Adrenal gland (tissue), 5 donors: ENCODE data around the gene MT1B.

ENCODE experiments used
- POLR2A ChIP-seq, 2 donors: fragments of 450-650 bp; IDR thresholded peaks; one replicate each; pipeline ENCODE4 v1.6.1; 2017; ENCODE audit warnings: antibody characterized with exemption in 2 of 2, mild to moderate bottlenecking in 2 of 2, moderate library complexity in 1 of 2
- TF ChIP-seq, protein P1 (sequence below), 6 experiments: fragments of 450-650 bp in 4 of 6; fragments of 200-600 bp in 2 of 6; sonication (generic) in 1 of 6; IDR thresholded peaks; 1 replicate in 5 of 6; 2 replicates in 1 of 6; pipeline versions ENCODE4 v1.5.1 to v1.8.0; 2016 to 2021; ENCODE audit warnings: antibody characterized with exemption in 6 of 6, mild to moderate bottlenecking in 2 of 6, moderate library complexity in 1 of 6
- donor health status: DM: no; HTN: no; CAD: no.

GRCh38 chr16:56684256-56684925 is 32.7 kb downstream of the MT1B start:
- TF ChIP-seq, protein P1, sequence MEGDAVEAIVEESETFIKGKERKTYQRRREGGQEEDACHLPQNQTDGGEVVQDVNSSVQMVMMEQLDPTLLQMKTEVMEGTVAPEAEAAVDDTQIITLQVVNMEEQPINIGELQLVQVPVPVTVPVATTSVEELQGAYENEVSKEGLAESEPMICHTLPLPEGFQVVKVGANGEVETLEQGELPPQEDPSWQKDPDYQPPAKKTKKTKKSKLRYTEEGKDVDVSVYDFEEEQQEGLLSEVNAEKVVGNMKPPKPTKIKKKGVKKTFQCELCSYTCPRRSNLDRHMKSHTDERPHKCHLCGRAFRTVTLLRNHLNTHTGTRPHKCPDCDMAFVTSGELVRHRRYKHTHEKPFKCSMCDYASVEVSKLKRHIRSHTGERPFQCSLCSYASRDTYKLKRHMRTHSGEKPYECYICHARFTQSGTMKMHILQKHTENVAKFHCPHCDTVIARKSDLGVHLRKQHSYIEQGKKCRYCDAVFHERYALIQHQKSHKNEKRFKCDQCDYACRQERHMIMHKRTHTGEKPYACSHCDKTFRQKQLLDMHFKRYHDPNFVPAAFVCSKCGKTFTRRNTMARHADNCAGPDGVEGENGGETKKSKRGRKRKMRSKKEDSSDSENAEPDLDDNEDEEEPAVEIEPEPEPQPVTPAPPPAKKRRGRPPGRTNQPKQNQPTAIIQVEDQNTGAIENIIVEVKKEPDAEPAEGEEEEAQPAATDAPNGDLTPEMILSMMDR (IDR thresholded peaks at IDR 0.05): no peak
- no peak for TF ChIP-seq POLR2A (IDR thresholded peaks at IDR 0.05)
